ENCODE data around the gene CASZ1.

CASZ1 gene

DNA sequence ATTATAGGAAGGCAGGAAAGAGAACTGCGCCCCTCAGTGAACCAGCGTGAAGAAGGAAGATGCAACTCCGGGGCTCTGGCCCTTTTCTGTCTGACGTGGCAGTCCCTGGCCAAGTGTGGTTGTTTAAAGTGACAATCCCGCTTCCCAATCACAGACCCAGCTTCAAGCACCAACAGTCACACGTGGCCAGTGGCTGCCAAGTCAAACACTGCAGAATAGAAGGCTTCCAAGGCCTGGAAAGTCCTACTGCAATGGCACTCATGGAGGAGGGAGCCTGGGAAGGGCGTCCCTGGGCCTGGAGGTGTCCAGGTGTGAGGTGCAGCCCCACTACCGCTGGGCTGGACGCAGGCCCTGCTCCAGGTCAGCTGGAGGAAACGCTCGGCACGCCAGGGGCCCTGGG, 143.8 kb downstream of the CASZ1 start:
- no peaks in the 10 kb centered on the region for H3F3A ChIP-seq (ENCODE audit: insufficient read depth)
- no peaks in the 10 kb centered on the region for H3K9me3 ChIP-seq (ENCODE audit: insufficient read depth, low read length)
- TF ChIP-seq EZH2phosphoT487 (conservative IDR thresholded peaks at IDR 0.05; ENCODE audit: low read length): no peak
- TF ChIP-seq, protein P1, sequence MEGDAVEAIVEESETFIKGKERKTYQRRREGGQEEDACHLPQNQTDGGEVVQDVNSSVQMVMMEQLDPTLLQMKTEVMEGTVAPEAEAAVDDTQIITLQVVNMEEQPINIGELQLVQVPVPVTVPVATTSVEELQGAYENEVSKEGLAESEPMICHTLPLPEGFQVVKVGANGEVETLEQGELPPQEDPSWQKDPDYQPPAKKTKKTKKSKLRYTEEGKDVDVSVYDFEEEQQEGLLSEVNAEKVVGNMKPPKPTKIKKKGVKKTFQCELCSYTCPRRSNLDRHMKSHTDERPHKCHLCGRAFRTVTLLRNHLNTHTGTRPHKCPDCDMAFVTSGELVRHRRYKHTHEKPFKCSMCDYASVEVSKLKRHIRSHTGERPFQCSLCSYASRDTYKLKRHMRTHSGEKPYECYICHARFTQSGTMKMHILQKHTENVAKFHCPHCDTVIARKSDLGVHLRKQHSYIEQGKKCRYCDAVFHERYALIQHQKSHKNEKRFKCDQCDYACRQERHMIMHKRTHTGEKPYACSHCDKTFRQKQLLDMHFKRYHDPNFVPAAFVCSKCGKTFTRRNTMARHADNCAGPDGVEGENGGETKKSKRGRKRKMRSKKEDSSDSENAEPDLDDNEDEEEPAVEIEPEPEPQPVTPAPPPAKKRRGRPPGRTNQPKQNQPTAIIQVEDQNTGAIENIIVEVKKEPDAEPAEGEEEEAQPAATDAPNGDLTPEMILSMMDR (IDR thresholded peaks at IDR 0.05; ENCODE audit: insufficient read depth, low read length, poor library complexity, severe bottlenecking): no peak
- no peaks in the 10 kb centered on the region for H3K27me3 ChIP-seq (ENCODE audit: low read length)
- no peak overlapping the region for H3K4me3 ChIP-seq (ENCODE audit: insufficient read depth, low read length, poor library complexity, severe bottlenecking)
- H3K36me3 ChIP-seq (ENCODE audit: low read length): no peaks in the 10 kb centered on the region
- no peaks in the 10 kb centered on the region for H4K20me1 ChIP-seq (ENCODE audit: low read depth, low read length)
- H3K79me2 ChIP-seq (ENCODE audit: insufficient read depth, low read length): no peaks in the 10 kb centered on the region
- H3K4me2 ChIP-seq (ENCODE audit: low read depth, low read length, poor library complexity, severe bottlenecking): no peak overlapping the region
- H3K27ac ChIP-seq (ENCODE audit: low read depth, low read length): no peak overlapping the region
- no peak overlapping the region for H2AFZ ChIP-seq (ENCODE audit: low read depth, low read length, severe bottlenecking)
- H3K9me2 ChIP-seq (replicated peaks; ENCODE audit: insufficient read depth, low read length): no peaks in the 10 kb centered on the region
- H3K9ac ChIP-seq (ENCODE audit: low read length): no peak overlapping the region

GRCh38 chr1:10651793-10652192, 144.7 kb downstream of the CASZ1 start:
- Histone ChIP-seq H2AFZ (ENCODE audit: low read depth, low read length, severe bottlenecking) (no peak overlapping the region), H3K79me2 (ENCODE audit: insufficient read depth, low read length) (no peaks in the 10 kb centered on the region), H4K20me1 (ENCODE audit: low read depth, low read length) (no peaks in the 10 kb centered on the region), H3K36me3 (ENCODE audit: low read length) (no peaks in the 10 kb centered on the region), H3K9ac (ENCODE audit: low read length) (no peak overlapping the region), H3F3A (ENCODE audit: insufficient read depth) (no peaks in the 10 kb centered on the region), H3K27ac (ENCODE audit: low read depth, low read length) (no peak overlapping the region), H3K9me3 (ENCODE audit: insufficient read depth, low read length) (no peaks in the 10 kb centered on the region), H3K9me2 (replicated peaks; ENCODE audit: insufficient read depth, low read length) (no peaks in the 10 kb centered on the region), H3K27me3 (ENCODE audit: low read length) (no peaks in the 10 kb centered on the region), H3K4me2 (ENCODE audit: low read depth, low read length, poor library complexity, severe bottlenecking) (no peak overlapping the region), H3K4me3 (ENCODE audit: insufficient read depth, low read length, poor library complexity, severe bottlenecking) (no peak overlapping the region)
- TF ChIP-seq, protein P1 (IDR thresholded peaks at IDR 0.05; ENCODE audit: insufficient read depth, low read length, poor library complexity, severe bottlenecking): no peak
- TF ChIP-seq EZH2phosphoT487 (conservative IDR thresholded peaks at IDR 0.05; ENCODE audit: low read length): no peak

DNA sequence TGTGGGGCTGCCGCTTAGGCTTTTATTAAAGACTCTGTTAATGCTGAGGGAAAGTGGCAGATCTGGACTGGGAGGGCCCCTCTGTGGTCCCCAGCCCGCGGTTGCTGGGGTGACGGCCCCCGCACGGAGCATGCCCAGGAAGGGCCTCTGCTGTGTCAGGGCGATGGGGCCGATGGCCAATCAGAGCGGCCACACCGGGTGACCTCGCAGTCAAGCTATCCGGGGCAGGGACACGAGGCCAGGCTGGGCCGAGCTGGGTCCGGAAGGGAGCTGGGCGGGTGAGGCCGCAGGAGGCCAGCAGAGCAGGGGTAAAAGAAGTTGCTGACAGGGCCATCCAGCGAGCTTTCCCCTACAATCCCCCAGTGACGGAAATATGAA, 145.1 kb downstream of the CASZ1 start:
- no peak overlapping the region for H3K27ac ChIP-seq (ENCODE audit: low read depth, low read length)
- no peaks in the 10 kb centered on the region for H3K36me3 ChIP-seq (ENCODE audit: low read length)
- H2AFZ ChIP-seq (ENCODE audit: low read depth, low read length, severe bottlenecking): no peak overlapping the region
- no peak for TF ChIP-seq EZH2phosphoT487 (conservative IDR thresholded peaks at IDR 0.05; ENCODE audit: low read length)
- TF ChIP-seq, protein P1 (IDR thresholded peaks at IDR 0.05; ENCODE audit: insufficient read depth, low read length, poor library complexity, severe bottlenecking): no peak
- no peak overlapping the region for H3K4me3 ChIP-seq (ENCODE audit: insufficient read depth, low read length, poor library complexity, severe bottlenecking)
- no peak overlapping the region for H3K4me2 ChIP-seq (ENCODE audit: low read depth, low read length, poor library complexity, severe bottlenecking)
- no peaks in the 10 kb centered on the region for H3K9me2 ChIP-seq (replicated peaks; ENCODE audit: insufficient read depth, low read length)
- H3K9ac ChIP-seq (ENCODE audit: low read length): no peak overlapping the region
- no peaks in the 10 kb centered on the region for H3K9me3 ChIP-seq (ENCODE audit: insufficient read depth, low read length)
- H3F3A ChIP-seq (ENCODE audit: insufficient read depth): no peaks in the 10 kb centered on the region
- no peaks in the 10 kb centered on the region for H3K27me3 ChIP-seq (ENCODE audit: low read length)
- H4K20me1 ChIP-seq (ENCODE audit: low read depth, low read length): no peaks in the 10 kb centered on the region
- H3K79me2 ChIP-seq (ENCODE audit: insufficient read depth, low read length): no peaks in the 10 kb centered on the region
